HCT116 (cell line): ENCODE results near the gene FAM47E. TPM values are rescaled to one million over a fixed set of nuclear protein-coding genes. Genes with fewer than 3 reads are reported as not detected.

Experiments
- ATAC-seq: fragments of 200-7000 bp; cut with Tn5 transposase; 2 replicates; pipeline ENCODE4 v1.9.1; 2020; ENCODE audit warnings: mild to moderate bottlenecking, moderate library complexity
- BruUV-seq: library from RNA; stranded (reverse); fragments of 400-500 nt; replicated peaks from 2 replicates; lab custom pipeline; 2021; lab: Mats Ljungman, UMichigan
- CTCF ChIA-PET: fragments of 300-600 bp; sonication (Branson Sonifier 250); formaldehyde crosslinking; loops from one replicate; lab custom pipeline; 2021; ENCODE audit warnings: antibody characterized with exemption; lab: Charles Lee
- POLR2A ChIA-PET: fragments of 300-600, 350-600 bp; sonication (Branson Sonifier 250); formaldehyde crosslinking; loops from one replicate; lab custom pipeline; 2021; ENCODE audit warnings: antibody characterized with exemption; lab: Charles Lee
- RAD21 ChIA-PET, 2 experiments: fragments of 300-600 bp; sonication (Branson Sonifier 250); formaldehyde crosslinking; loops; one replicate each; lab custom pipeline; 2023; ENCODE audit warnings: low total read pairs in 2 of 2; ENCODE audit not compliant: uncharacterized antibody in 2 of 2, unreplicated experiment in 2 of 2, low non-redundant PET in 1 of 2; lab: Charles Lee
- DNase-seq: peaks from one replicate; pipeline ENCODE4 v3.0.0-alpha.2; 2010; ENCODE audit warnings: low read depth, low spot score
- H2AFZ ChIP-seq: fragments of 200-600 bp; shearing (Covaris generic), sonication (generic); 2 replicates; pipeline ENCODE4 v1.6.1; 2017; ENCODE audit warnings: low read depth, mixed run types, mixed read lengths, antibody characterized with exemption, low read length; ENCODE audit not compliant: poor library complexity, severe bottlenecking
- H3K27ac ChIP-seq: 2 replicates; pipeline ENCODE4 v1.5.1; 2012; ENCODE audit warnings: low read depth, low read length
- H3K27me3 ChIP-seq: fragments of 200-600 bp; sonication (generic); 2 replicates; pipeline ENCODE4 v1.6.1; 2016; ENCODE audit warnings: mixed run types, low read length, mixed read lengths; ENCODE audit not compliant: insufficient read depth
- H3K36me3 ChIP-seq, 2 experiments: fragments of 200-500 bp in 1 of 2; fragments of 200-600 bp in 1 of 2; sonication (Bioruptor generic) in 1 of 2; sonication (generic) in 1 of 2; 2 replicates each; pipeline versions ENCODE4 v1.5.1 to v1.6.1; 2014 to 2016; ENCODE audit warnings: low read length in 2 of 2, inconsistent platforms in 1 of 2, mixed read lengths in 1 of 2, mixed run types in 1 of 2; ENCODE audit not compliant: insufficient read depth in 2 of 2, control insufficient read depth in 1 of 2
- H3K4me1 ChIP-seq, 2 experiments: fragments of 200-600 bp in 1 of 2; sonication (generic) in 1 of 2; 2 replicates each; pipeline versions ENCODE4 v1.5.1 to v1.6.1; 2012 to 2017; ENCODE audit warnings: low read length in 2 of 2, inconsistent platforms in 1 of 2, mild to moderate bottlenecking in 1 of 2, mixed read lengths in 1 of 2, mixed run types in 1 of 2, moderate library complexity in 1 of 2; ENCODE audit not compliant: insufficient read depth in 2 of 2, control insufficient read depth in 1 of 2
- H3K4me2 ChIP-seq: fragments of 200-600 bp; sonication (generic); 2 replicates; pipeline ENCODE4 v1.6.1; 2017; ENCODE audit warnings: mixed run types, low read length, mixed read lengths
- H3K4me3 ChIP-seq, 2 experiments: fragments of 200-600 bp in 1 of 2; sonication (generic) in 1 of 2; replicated peaks in 1 of 2; 2 replicates each; pipeline ENCODE4 v1.5.1; 2011 to 2016; ENCODE audit warnings: low read length in 2 of 2, control low read depth in 1 of 2, low read depth in 1 of 2, mild to moderate bottlenecking in 1 of 2, mixed read lengths in 1 of 2, mixed run types in 1 of 2
- H3K79me2 ChIP-seq: fragments of 200-600 bp; sonication (generic); 2 replicates; pipeline ENCODE4 v1.6.1; 2017; ENCODE audit warnings: mild to moderate bottlenecking, mixed run types, low read length, moderate library complexity, mixed read lengths; ENCODE audit not compliant: insufficient read depth
- H3K9ac ChIP-seq: fragments of 200-600 bp; sonication (generic); 2 replicates; pipeline ENCODE4 v1.6.1; 2016; ENCODE audit warnings: low read length, mixed read lengths
- H3K9me2 ChIP-seq: fragments of 200-600 bp; sonication (generic), shearing (Covaris generic); 2 replicates; pipeline ENCODE4 v1.6.1; 2017; ENCODE audit warnings: mixed run types, mild to moderate bottlenecking, moderate library complexity; ENCODE audit not compliant: insufficient read depth
- H3K9me3 ChIP-seq, 2 experiments: fragments of 200-500 bp in 1 of 2; fragments of 200-600 bp in 1 of 2; sonication (Bioruptor generic) in 1 of 2; sonication (generic) in 1 of 2; 2 replicates each; pipeline ENCODE4 v1.6.1; 2014 to 2017; ENCODE audit warnings: low read length in 2 of 2, mixed read lengths in 2 of 2, inconsistent platforms in 1 of 2, low read depth in 1 of 2, mild to moderate bottlenecking in 1 of 2, mixed run types in 1 of 2, moderate library complexity in 1 of 2; ENCODE audit not compliant: control insufficient read depth in 1 of 2, insufficient read depth in 1 of 2
- H4K20me1 ChIP-seq: fragments of 200-600 bp; sonication (generic), shearing (Covaris generic); 2 replicates; pipeline ENCODE4 v1.6.1; 2017; ENCODE audit warnings: mixed run types, mild to moderate bottlenecking, moderate library complexity; ENCODE audit not compliant: insufficient read depth
- CTCF ChIP-seq, 3 experiments: fragments of 200-600 bp in 1 of 3; sonication (generic) in 1 of 3; IDR thresholded peaks in 2 of 3; conservative IDR thresholded peaks in 1 of 3; 2 replicates each; pipeline ENCODE4 v1.5.1; 2012 to 2017; ENCODE audit warnings: low read depth in 2 of 3, low read length in 2 of 3, antibody characterized with exemption in 1 of 3, borderline replicate concordance in 1 of 3, control low read depth in 1 of 3, mild to moderate bottlenecking in 1 of 3, mixed read lengths in 1 of 3, mixed run types in 1 of 3, moderate library complexity in 1 of 3; ENCODE audit not compliant: insufficient read depth in 1 of 3
- JUND ChIP-seq: IDR thresholded peaks from 2 replicates; pipeline ENCODE4 v1.6.1; 2012
- POLR2AphosphoS5 ChIP-seq: IDR thresholded peaks from 2 replicates; pipeline ENCODE4 v1.6.1; 2011; ENCODE audit warnings: mild to moderate bottlenecking, low read depth, low read length, moderate library complexity
- RAD21 ChIP-seq: IDR thresholded peaks from 2 replicates; pipeline ENCODE4 v1.6.1; 2012; ENCODE audit warnings: low read depth, mild to moderate bottlenecking
- SRF ChIP-seq: IDR thresholded peaks from 2 replicates; pipeline ENCODE4 v1.6.1; 2012; ENCODE audit warnings: low read depth
- TCF7L2 ChIP-seq: IDR thresholded peaks from 2 replicates; pipeline ENCODE4 v1.7.0; 2011; ENCODE audit warnings: borderline replicate concordance, inconsistent platforms; ENCODE audit not compliant: insufficient read depth, insufficient read length; ENCODE audit errors: extremely low read depth
- YY1 ChIP-seq: IDR thresholded peaks from 2 replicates; pipeline ENCODE4 v1.6.1; 2011; ENCODE audit warnings: low read length, low read depth, moderate library complexity, mild to moderate bottlenecking; ENCODE audit not compliant: insufficient replicate concordance; ENCODE audit errors: extremely low read depth
- ZFX ChIP-seq: fragments of 450-650 bp; IDR thresholded peaks from 2 replicates; pipeline ENCODE4 v1.6.1; 2017
- ZNF274 ChIP-seq: fragments of 200-500 bp; sonication (Bioruptor generic); IDR thresholded peaks from 2 replicates; pipeline ENCODE4 v1.6.1; 2014; ENCODE audit warnings: mild to moderate bottlenecking, low read depth, low read length, inconsistent platforms
- intact Hi-C: fragments of 100-400 bp; cut with micrococcal nuclease; formaldehyde crosslinking; loops from 2 replicates; pipeline ENCODE4 v1.10.0; 2022
- total RNA-seq: library from RNA; stranded (reverse); gene quantifications from one replicate; pipeline ENCODE4 v1.2.1, GENCODE V29; 2021; ENCODE audit not compliant: unreplicated experiment
- TF ChIP-seq, protein P1 (sequence below): IDR thresholded peaks from 2 replicates; pipeline ENCODE4 v1.6.1; 2011; ENCODE audit warnings: mild to moderate bottlenecking, low read length, moderate library complexity; ENCODE audit not compliant: insufficient replicate concordance; ENCODE audit errors: extremely low read depth

FAM47E gene
- total RNA-seq, 1 experiment from 2014 or later = 0.91 TPM

DNA sequence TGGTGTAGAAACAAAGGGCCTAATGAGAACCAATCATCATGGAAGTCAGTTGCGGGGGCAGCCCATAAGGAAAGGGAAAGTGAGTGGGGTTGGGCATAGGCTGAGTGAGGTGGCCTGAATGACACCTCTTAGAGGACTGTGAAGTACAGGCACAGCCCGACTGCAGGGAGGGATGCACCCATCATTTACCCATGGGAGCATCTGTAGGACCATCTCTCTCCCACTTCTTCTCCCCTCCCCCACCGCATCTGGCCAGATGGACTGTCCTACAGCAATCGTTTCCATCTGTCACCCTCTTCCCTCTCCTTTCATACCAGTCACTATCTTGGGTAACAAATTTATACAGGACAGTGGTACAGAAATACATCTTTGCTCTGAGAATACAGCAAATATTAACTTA is 59.2 kb downstream of the FAM47E start:
- Histone ChIP-seq H3K4me3 (no peak overlapping the region), H3K9ac (no peak overlapping the region), H3K4me2 (no peak overlapping the region), H3K27me3 (no peaks in the 10 kb centered on the region), H3K27ac (no peak overlapping the region), H3K9me3 (no peaks in the 10 kb centered on the region), H3K9me2 (no peaks in the 10 kb centered on the region), H2AFZ (no peak overlapping the region), H3K36me3 (0 out of 4 replicates have a peak, but pooled peaks cover 0 to 2% of the 10 kb centered on the region in 2 experiments), H4K20me1 (no peaks in the 10 kb centered on the region), H3K79me2 (peaks cover 16% of the 10 kb centered on the region), H3K4me1 (peaks cover 9 to 13% of the 10 kb centered on the region in 2 experiments; a peak in 3 of 4 replicates)
- ChIA-PET CTCF (no interaction called here), RAD21 (no interaction called here), POLR2A (no interaction called here)
- no TSS peak for BruUV-seq
- DNase-seq = no peak
- ATAC-seq = no peak
- TF ChIP-seq YY1 (no peak), POLR2AphosphoS5 (no peak), CTCF (IDR thresholded peaks at IDR 0.05 in 2 of 3, conservative IDR thresholded peaks at IDR 0.05 in 1 of 3; ENCODE audit: borderline replicate concordance in 1 of 3, insufficient read depth in 1 of 3, low read depth in 2 of 3, low read length in 2 of 3) (no peak), TCF7L2 (no peak)
- intact Hi-C loops = no loop called here

- H3K4me2 ChIP-seq = no peak overlapping the region
- H3K36me3 ChIP-seq = 0 out of 4 replicates have a peak, but pooled peaks cover 0 to 2% of the 10 kb centered on the region in 2 experiments
- ATAC-seq = no peak
- BruUV-seq = no TSS peak
- CTCF ChIA-PET = no interaction called here
- no peaks in the 10 kb centered on the region for H4K20me1 ChIP-seq
- peaks cover 9 to 11% of the 10 kb centered on the region in 2 experiments; a peak in 3 of 4 replicates for H3K4me1 ChIP-seq
- H3K27ac ChIP-seq = no peak overlapping the region
- H2AFZ ChIP-seq = no peak overlapping the region
- no peak for TF ChIP-seq RAD21
- no peak for TF ChIP-seq SRF
- TF ChIP-seq ZNF274 = no peak
- no peak for TF ChIP-seq ZFX
- TF ChIP-seq JUND = no peak
- TF ChIP-seq, protein P1, sequence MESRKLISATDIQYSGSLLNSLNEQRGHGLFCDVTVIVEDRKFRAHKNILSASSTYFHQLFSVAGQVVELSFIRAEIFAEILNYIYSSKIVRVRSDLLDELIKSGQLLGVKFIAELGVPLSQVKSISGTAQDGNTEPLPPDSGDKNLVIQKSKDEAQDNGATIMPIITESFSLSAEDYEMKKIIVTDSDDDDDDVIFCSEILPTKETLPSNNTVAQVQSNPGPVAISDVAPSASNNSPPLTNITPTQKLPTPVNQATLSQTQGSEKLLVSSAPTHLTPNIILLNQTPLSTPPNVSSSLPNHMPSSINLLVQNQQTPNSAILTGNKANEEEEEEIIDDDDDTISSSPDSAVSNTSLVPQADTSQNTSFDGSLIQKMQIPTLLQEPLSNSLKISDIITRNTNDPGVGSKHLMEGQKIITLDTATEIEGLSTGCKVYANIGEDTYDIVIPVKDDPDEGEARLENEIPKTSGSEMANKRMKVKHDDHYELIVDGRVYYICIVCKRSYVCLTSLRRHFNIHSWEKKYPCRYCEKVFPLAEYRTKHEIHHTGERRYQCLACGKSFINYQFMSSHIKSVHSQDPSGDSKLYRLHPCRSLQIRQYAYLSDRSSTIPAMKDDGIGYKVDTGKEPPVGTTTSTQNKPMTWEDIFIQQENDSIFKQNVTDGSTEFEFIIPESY = no peak
- TF ChIP-seq, all 23 proteins: peak for 0
- no peak overlapping the region for H3K9ac ChIP-seq
- H3K9me2 ChIP-seq = no peaks in the 10 kb centered on the region
- POLR2A ChIA-PET = no interaction called here
- DNase-seq = no peak
- H3K27me3 ChIP-seq = no peaks in the 10 kb centered on the region
- intact Hi-C loops = no loop called here
- H3K4me3 ChIP-seq = no peak overlapping the region
- no peaks in the 10 kb centered on the region for H3K9me3 ChIP-seq
- RAD21 ChIA-PET = no interaction called here
- H3K79me2 ChIP-seq = peaks cover 9% of the 10 kb centered on the region
Observed at GRCh38 chr4:76311896-76312331, 60.4 kb downstream of the FAM47E start.
